ENCODE data around the gene RLF.

Gene RLF

GRCh38 chr1:40281853-40282252, 120.7 kb downstream of the RLF start:
- no peak for DNase-seq

All from suppressor macrophage treated with lipopolysaccharide for 4 hours (primary cell).